ENCODE results near the gene MSLN. TPM values are rescaled to one million over a fixed set of nuclear protein-coding genes. Genes with fewer than 3 reads are reported as not detected.

The MSLN gene
- polyA plus RNA-seq, 1 of the 3 experiments (the other 2 are of a cell fraction): 0.02 TPM

DNA sequence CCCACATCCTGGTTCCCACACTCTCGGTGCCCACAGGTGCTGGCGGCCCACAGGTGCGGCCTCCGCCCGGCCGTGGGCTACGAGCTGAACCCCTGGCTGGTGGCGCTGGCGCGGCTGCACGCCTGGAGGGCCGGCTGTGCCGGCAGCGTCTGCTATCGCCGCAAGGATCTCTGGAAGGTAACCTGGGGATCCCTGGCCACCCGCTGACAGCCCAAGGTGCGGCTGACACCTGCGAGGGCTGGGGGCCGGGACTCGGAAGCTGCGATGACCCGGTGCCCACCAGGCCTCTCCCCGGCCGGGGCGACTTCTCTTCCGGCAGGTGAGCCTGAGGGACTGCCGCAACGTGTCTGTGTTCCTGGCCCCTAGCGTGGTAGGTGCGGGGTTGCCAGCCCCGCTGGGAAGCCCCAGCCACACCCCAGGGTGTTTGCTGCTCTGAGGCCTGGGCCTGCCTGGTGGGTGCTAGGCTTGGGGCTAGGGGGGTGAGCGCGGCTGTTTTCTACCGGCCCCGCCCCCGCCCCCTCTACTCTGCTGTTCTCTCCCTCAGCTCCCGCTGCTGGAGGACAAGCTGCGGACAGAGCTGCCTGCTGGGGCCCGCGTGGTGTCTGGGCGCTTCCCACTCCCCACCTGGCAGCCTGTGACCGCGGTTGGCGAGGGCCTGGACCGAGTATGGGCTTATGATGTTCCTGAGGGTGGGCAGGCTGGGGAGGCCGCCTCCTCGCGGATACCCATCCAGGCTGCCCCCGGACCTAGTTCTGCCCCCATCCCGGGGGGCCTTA is 38.6 kb upstream of the MSLN start:
- ChIA-PET CTCF (interaction anchor here (0.6 to 22.4 kb wide), 11 partner anchors 6 to 656 kb away, joined by 3 to 358 read pairs (median 6); partner anchors contain the start of genes ANTKMT, CCDC78, CIAO3 and FBXL16), POLR2A (interaction anchor here (0.6 to 3.8 kb wide), 11 partner anchors 8 to 189 kb away, joined by 3 to 19 read pairs (median 3); partner anchors contain the start of genes CHTF18, JMJD8, METTL26 and RPUSD1)

DNA sequence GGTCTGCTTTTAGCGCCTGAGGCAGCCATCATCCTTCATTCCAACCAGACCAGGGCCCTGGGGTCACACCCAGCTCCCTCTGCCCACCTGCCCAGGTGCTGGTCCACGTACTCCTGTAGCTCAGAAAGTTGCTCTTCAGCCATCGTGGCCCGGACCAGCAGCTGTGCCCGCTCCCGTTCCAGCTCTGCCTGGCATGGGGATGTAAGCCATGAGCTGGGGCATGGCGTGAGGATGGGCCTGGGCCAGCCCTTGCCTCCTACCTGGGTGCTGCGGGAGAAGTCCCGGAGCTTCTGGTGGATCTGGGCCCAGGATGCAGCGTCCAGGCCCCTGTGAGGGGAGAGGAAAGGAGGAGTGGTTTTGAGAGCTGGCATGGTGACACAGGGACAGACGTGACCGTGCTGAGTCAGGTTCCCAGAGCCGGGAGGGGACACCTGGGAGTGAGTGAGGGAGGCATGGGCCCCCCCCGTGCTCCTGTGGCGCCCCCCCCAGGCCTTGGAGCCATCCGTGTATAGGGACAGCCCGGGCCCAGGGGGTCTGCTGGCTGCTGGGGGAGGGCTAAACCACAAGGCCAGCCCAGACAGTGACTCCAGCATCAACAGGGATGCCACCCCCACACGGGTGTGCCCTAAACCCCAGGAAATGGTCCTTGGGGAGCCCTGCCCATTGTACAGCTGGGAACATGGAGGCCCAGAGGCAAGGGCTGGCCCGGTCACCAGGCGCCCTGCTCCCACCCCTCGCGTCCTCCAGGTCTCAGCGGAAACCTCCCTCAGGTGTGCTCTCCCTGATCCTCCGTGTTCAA is 37.5 kb upstream of the MSLN start:
- WGBS (ENCODE audit: low lambda C conversion rate): 88% methylated on average over 9 of the region's 24 CpGs
- no peaks in the 10 kb centered on the region for H3K9me3 ChIP-seq

More for the DNA sequence above, 38.6 kb upstream of the MSLN start:
- Histone ChIP-seq H3K36me3 (replicated peaks in 1 of 2; ENCODE audit: control insufficient read depth in 1 of 2, insufficient read depth in 2 of 2, low read length in 1 of 2) (peaks cover 0 to 6% of the 10 kb centered on the region in 2 experiments), H2AFZ (ENCODE audit: low read depth) (no peak overlapping the region), H3K9me3 (no peaks in the 10 kb centered on the region), H3K27me3 (ENCODE audit: insufficient read depth) (no peaks in the 10 kb centered on the region), H3K27ac (ENCODE audit: low read depth in 2 of 2, low read length in 1 of 2) (peak overlapping the region in 1 of 2 experiments; percentile 99; a peak in 2 of 4 replicates), H3F3A (replicated peaks; ENCODE audit: insufficient read depth) (peaks cover 31% of the 10 kb centered on the region), H3K9ac (no peak overlapping the region), H3K4me1 (ENCODE audit: control insufficient read depth in 1 of 2, insufficient read depth in 2 of 2, low read depth in 1 of 2, low read length in 1 of 2) (peaks cover 8 to 40% of the 10 kb centered on the region in 2 experiments; a peak in 3 of 4 replicates), H3K4me3 (ENCODE audit: low read depth in 2 of 2, low read length in 1 of 2) (peak overlapping the region; percentile 86 to 89), H3K4me2 (peak overlapping the region; percentile 100), H4K20me1 (ENCODE audit: insufficient read depth) (0 out of 2 replicates have a peak, but pooled peaks cover 18% of the 10 kb centered on the region), H3K79me2 (ENCODE audit: insufficient read depth) (no peaks in the 10 kb centered on the region; the same call in 1 of the 2 replicates), H3K9me2 (no peaks in the 10 kb centered on the region)
- 74% methylated on average over 21 of the region's 51 CpGs for WGBS (ENCODE audit: low lambda C conversion rate)
- peak; percentile 60 for DNase-seq
- 0 out of 2 replicates have a peak, but pooled peaks have one; percentile 18 for TF ChIP-seq GATA2 (CRISPR knock-in tag; IDR thresholded peaks at IDR 0.05)
- TF ChIP-seq, protein P1, sequence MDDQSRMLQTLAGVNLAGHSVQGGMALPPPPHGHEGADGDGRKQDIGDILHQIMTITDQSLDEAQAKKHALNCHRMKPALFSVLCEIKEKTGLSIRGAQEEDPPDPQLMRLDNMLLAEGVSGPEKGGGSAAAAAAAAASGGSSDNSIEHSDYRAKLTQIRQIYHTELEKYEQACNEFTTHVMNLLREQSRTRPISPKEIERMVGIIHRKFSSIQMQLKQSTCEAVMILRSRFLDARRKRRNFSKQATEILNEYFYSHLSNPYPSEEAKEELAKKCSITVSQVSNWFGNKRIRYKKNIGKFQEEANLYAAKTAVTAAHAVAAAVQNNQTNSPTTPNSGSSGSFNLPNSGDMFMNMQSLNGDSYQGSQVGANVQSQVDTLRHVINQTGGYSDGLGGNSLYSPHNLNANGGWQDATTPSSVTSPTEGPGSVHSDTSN (IDR thresholded peaks at IDR 0.05): no peak

More for the DNA sequence above, 37.5 kb upstream of the MSLN start:
- Histone ChIP-seq H3K9me2 (no peaks in the 10 kb centered on the region), H3F3A (replicated peaks; ENCODE audit: insufficient read depth) (peaks cover 31% of the 10 kb centered on the region), H2AFZ (ENCODE audit: low read depth) (no peak overlapping the region), H3K36me3 (replicated peaks in 1 of 2; ENCODE audit: control insufficient read depth in 1 of 2, insufficient read depth in 2 of 2, low read length in 1 of 2) (peaks cover 0 to 5% of the 10 kb centered on the region in 2 experiments), H3K4me1 (ENCODE audit: control insufficient read depth in 1 of 2, insufficient read depth in 2 of 2, low read depth in 1 of 2, low read length in 1 of 2) (peaks cover 8 to 38% of the 10 kb centered on the region in 2 experiments; a peak in 3 of 4 replicates), H3K79me2 (ENCODE audit: insufficient read depth) (no peaks in the 10 kb centered on the region; the same call in 1 of the 2 replicates), H3K27me3 (ENCODE audit: insufficient read depth) (no peaks in the 10 kb centered on the region), H3K4me3 (ENCODE audit: low read depth in 2 of 2, low read length in 1 of 2) (no peak overlapping the region), H4K20me1 (ENCODE audit: insufficient read depth) (0 out of 2 replicates have a peak, but pooled peaks cover 14% of the 10 kb centered on the region), H3K27ac (ENCODE audit: low read depth in 2 of 2, low read length in 1 of 2) (no peak overlapping the region), H3K4me2 (peak overlapping the region; percentile 24; the same call in 1 of the 2 replicates), H3K9ac (no peak overlapping the region)
- ChIA-PET CTCF (interaction anchor here (0.6 to 22.4 kb wide), 10 partner anchors 5 to 657 kb away, joined by 3 to 358 read pairs (median 6); partner anchors contain the start of genes ANTKMT, CCDC78, CIAO3 and FBXL16), POLR2A (interaction anchor here (0.6 to 1.4 kb wide), 5 partner anchors 10 to 188 kb away, joined by 3 to 4 read pairs (median 3); partner anchors contain the start of gene JMJD8)
- DNase-seq: no peak
- no peak for TF ChIP-seq MXI1 (IDR thresholded peaks at IDR 0.05; ENCODE audit: low read depth, low read length)
- no peak for TF ChIP-seq CHD2 (IDR thresholded peaks at IDR 0.05; ENCODE audit: low read length, partially characterized antibody)
- TF ChIP-seq, protein P2, sequence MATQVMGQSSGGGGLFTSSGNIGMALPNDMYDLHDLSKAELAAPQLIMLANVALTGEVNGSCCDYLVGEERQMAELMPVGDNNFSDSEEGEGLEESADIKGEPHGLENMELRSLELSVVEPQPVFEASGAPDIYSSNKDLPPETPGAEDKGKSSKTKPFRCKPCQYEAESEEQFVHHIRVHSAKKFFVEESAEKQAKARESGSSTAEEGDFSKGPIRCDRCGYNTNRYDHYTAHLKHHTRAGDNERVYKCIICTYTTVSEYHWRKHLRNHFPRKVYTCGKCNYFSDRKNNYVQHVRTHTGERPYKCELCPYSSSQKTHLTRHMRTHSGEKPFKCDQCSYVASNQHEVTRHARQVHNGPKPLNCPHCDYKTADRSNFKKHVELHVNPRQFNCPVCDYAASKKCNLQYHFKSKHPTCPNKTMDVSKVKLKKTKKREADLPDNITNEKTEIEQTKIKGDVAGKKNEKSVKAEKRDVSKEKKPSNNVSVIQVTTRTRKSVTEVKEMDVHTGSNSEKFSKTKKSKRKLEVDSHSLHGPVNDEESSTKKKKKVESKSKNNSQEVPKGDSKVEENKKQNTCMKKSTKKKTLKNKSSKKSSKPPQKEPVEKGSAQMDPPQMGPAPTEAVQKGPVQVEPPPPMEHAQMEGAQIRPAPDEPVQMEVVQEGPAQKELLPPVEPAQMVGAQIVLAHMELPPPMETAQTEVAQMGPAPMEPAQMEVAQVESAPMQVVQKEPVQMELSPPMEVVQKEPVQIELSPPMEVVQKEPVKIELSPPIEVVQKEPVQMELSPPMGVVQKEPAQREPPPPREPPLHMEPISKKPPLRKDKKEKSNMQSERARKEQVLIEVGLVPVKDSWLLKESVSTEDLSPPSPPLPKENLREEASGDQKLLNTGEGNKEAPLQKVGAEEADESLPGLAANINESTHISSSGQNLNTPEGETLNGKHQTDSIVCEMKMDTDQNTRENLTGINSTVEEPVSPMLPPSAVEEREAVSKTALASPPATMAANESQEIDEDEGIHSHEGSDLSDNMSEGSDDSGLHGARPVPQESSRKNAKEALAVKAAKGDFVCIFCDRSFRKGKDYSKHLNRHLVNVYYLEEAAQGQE (IDR thresholded peaks at IDR 0.05; ENCODE audit: low read depth, low read length): no peak
- TF ChIP-seq, protein P3, sequence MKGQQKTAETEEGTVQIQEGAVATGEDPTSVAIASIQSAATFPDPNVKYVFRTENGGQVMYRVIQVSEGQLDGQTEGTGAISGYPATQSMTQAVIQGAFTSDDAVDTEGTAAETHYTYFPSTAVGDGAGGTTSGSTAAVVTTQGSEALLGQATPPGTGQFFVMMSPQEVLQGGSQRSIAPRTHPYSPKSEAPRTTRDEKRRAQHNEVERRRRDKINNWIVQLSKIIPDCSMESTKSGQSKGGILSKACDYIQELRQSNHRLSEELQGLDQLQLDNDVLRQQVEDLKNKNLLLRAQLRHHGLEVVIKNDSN (IDR thresholded peaks at IDR 0.05; ENCODE audit: borderline replicate concordance, low read depth): no peak
- no peak for TF ChIP-seq RFX5 (IDR thresholded peaks at IDR 0.05; ENCODE audit: low read length)
- TF ChIP-seq GABPA (IDR thresholded peaks at IDR 0.05; ENCODE audit: low read depth): no peak
- TF ChIP-seq MEF2A (IDR thresholded peaks at IDR 0.05; ENCODE audit: borderline replicate concordance, low read depth): no peak
- TF ChIP-seq TCF12 (IDR thresholded peaks at IDR 0.05): no peak
- TF ChIP-seq FOXM1 (IDR thresholded peaks at IDR 0.05; ENCODE audit: low read depth): no peak
- TF ChIP-seq, protein P4, sequence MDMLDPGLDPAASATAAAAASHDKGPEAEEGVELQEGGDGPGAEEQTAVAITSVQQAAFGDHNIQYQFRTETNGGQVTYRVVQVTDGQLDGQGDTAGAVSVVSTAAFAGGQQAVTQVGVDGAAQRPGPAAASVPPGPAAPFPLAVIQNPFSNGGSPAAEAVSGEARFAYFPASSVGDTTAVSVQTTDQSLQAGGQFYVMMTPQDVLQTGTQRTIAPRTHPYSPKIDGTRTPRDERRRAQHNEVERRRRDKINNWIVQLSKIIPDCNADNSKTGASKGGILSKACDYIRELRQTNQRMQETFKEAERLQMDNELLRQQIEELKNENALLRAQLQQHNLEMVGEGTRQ (IDR thresholded peaks at IDR 0.05; ENCODE audit: borderline replicate concordance, low read depth, low read length): no peak
- no peak for TF ChIP-seq FOXJ3 (CRISPR knock-in tag; IDR thresholded peaks at IDR 0.05)
- TF ChIP-seq JUND (IDR thresholded peaks at IDR 0.05): no peak
- TF ChIP-seq SIN3A (IDR thresholded peaks at IDR 0.05; ENCODE audit: borderline replicate concordance, low read depth, low read length): no peak
- TF ChIP-seq, protein P5, sequence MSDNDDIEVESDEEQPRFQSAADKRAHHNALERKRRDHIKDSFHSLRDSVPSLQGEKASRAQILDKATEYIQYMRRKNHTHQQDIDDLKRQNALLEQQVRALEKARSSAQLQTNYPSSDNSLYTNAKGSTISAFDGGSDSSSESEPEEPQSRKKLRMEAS (IDR thresholded peaks at IDR 0.05; ENCODE audit: low read depth): no peak
